EH (cell line): ENCODE results near the gene AMOTL1.

Experiments used
- DNase-seq: peaks from one replicate; pipeline ENCODE4 v3.0.0-alpha.2; 2015; ENCODE audit warnings: low read depth

AMOTL1 gene

GRCh38 chr11:94857337-94857736, 89.2 kb downstream of the AMOTL1 start:
- DNase-seq, result no peak

GRCh38 chr11:94858012-94858705, 90.0 kb downstream of the AMOTL1 start:
- no peak for DNase-seq

DNA sequence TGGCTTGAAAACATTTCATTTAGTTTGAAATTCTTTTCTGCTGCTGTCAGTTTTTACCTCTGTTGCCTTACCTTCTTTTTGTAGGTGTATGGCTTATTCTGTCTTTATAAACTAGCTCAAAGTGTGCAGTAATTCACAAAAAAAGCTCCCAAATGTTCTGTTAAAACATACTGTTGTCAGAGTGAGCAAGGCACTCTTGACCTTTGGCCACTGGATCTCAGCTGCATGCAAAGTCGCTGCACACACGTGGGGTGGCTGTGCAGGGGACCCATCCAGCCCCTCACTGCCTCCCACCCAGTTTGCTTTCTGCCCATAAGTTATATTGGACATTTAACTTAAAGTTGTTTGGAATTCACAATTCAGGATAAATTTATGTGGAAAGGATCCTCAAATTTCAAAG, 92.2 kb downstream of the AMOTL1 start:
- no peak for DNase-seq

DNA sequence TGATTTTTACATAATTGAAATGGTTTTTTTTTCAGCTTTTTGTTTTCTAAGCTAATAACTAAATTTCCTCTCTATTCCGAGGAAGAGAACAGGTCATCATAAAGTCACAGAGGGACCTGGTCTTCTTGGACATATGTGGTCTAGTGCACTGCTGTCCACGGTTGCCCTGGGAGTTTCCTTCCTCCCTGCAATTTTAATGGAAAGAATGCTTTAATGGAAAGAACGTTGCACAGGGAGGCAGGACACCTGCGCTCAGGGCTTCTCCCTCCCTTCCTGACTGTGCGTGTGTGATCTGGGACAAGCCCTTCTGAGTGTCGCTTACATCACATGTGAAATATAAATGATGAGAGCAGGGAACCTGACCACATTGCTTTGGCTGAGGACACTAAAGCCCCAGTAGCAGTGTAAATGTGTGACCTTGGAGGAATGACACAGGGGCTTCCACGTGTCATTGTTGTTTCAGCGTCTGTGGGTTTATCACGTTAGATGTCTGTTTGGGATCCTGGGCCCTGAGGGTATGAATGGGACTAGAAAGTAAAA, 93.2 kb downstream of the AMOTL1 start:
- DNase-seq, result no peak

GRCh38 chr11:94862926-94863880, 95.0 kb downstream of the AMOTL1 start:
- DNase-seq, result no peak

DNA sequence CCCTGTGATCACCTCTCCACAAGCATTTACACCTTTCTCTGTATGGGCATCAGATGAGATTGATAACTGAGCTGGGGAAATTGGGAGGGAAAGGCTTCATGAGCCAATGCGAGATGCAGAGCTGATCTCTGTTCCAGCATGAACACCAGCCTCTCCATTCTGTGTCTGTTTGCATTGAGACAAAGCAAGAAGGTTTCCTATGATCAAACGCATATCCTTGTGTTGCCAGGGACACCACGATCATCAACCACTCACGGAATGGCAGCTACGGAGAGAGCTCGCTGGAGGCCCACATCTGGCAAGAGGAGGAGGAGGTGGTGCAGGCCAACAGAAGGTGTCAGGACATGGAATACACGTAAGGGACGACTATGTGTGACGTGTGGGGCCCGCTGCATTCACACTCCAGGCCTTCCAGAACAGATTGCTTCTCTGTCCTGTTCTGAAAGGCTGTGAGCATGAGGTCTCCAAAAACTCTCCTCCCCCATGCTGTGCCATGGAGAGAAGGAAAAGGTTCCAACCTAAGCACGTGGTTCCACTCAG, 96.4 kb downstream of the AMOTL1 start:
- DNase-seq, result no peak

- no peak for DNase-seq
Measured at GRCh38 chr11:94866231-94866822, 98.2 kb downstream of the AMOTL1 start.

DNA sequence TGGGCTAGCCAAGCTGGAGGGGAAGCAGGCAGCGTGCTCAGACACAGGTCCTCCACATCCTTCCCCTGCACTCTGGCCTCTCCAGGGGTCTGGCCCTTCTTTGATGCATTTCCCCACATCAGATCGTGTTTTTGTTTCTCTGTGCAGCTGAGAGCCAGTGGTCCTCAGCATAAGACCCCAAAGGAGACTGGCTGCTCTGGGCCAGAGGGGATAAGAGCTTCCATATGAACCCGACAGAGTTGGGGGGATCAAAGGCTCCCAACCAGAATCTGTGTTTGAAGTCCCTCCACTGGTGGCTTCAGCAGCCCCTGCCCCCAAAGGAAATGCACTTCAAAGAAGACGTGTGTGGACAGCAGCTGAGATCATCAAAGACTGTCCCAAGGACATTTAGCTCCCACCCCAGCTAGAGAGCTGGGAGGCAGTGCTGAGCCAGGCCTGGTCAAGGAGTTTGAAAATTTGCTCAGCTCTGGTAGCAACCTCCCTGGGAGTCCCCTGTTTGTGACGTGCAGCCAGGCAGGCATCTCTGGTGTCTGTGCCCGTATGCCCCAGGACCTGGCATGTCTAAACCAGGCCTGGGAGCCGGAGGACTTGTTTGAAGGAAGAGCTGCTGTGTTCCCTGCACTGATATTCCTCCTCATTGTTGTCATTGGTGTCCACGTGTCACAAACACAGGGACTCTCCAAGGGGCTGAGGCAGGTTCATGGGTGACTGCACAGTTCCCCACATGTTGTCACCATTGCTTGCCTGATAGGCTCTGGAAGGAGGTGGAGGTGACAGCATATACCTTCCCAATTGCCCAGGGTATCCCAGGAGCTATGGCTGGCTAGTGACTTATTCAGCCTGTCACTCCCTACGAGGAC, 99.0 kb downstream of the AMOTL1 start:
- no peak for DNase-seq

GRCh38 chr11:94868468-94868867, 100.3 kb downstream of the AMOTL1 start:
- DNase-seq, result no peak

- no peak for DNase-seq
Measured at GRCh38 chr11:94869186-94869585, 101.0 kb downstream of the AMOTL1 start.

GRCh38 chr11:94870422-94870821, 102.3 kb downstream of the AMOTL1 start:
- DNase-seq, result no peak

DNA sequence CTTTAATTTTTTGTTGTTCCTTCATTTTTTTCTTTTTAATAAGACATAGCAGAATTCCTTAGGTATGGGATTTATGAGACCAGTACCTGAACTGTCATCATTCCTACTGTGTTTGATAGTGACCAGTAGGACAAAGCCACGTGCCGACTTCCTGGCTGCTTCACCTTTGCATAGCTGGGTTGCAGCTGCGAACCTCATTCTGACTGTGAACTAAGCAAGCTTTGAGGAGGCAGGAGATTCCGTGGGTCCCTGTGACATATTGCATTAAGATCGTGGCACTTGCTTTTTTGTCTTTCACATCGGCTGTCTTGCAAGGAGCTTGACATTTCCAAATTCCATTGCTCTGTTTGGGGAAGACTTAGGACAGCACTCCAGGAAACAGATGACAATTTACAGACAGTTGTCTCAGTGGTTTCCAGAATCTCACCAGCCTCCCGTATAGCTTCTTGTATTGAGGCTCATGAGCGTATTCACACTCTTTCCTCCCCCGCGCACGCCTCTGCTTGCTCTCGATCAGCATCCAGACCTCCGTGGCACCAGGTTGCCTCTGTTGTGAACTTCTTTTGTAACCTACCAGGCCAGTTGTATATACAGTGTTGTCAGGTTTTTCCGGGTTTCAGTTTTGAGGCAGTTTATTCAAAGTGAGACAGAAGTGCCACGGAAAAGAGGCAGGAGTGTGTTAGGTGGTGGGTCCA, 103.5 kb downstream of the AMOTL1 start:
- no peak for DNase-seq

- DNase-seq, result no peak
Measured at GRCh38 chr11:94873916-94874540, 105.9 kb downstream of the AMOTL1 start.

DNA sequence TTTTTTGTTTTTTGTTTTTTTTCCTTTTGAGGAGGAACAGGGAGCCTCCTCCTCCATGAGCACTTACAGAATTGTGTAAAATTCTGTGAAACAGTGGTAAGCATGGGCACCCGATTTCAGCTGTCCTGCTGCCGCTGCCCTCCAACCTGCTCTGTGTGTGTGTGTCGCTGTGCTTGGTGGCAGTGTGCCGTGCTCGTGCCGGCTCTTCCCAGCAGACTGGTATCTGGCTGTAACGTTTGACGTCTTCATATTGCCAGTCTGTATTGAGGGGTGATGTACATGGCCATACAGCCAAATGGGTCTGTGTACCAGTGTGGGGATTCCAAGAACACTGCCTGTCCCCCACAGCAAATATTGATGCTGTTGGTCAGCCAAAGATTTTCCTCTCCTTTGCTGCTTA, 108.1 kb downstream of the AMOTL1 start:
- DNase-seq, result no peak

GRCh38 chr11:94876645-94877442, 108.7 kb downstream of the AMOTL1 start:
- DNase-seq, result peak; percentile 97

DNA sequence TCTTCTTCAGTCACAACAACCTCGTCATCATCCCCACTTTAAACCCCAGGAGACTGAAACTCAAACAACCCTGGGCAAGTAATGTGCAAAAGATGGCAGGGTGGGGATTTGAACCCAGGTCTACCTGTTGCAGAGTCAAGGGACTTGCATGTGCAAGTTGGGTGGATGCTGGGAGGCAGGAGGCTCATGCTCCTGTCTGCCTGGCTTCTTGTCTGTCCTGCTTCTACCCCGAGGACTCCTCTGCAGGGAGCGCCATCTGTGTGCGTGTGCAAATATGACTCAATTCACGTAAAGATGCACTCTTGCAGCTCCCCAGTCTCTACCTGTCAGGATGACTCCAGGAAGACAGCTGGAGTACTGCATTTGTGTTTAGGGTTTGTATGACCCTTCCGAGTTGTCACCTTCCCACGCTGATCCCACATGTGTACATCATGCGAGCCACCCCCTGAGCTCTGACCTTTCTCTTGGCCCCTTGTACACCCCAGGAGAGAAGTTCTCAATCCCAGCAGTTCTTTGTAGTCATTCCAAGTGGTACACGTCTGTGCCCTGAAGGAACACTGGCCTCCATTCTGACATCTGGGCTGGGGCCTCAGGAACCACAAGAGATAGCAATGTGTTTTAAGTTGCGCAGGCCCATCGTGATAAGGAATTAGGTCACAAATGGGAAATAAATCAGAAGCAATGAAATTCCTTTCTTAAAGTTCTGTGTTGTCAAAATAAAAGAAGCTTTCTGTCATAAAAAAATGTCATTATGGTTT, 109.5 kb downstream of the AMOTL1 start:
- no peak for DNase-seq

DNA sequence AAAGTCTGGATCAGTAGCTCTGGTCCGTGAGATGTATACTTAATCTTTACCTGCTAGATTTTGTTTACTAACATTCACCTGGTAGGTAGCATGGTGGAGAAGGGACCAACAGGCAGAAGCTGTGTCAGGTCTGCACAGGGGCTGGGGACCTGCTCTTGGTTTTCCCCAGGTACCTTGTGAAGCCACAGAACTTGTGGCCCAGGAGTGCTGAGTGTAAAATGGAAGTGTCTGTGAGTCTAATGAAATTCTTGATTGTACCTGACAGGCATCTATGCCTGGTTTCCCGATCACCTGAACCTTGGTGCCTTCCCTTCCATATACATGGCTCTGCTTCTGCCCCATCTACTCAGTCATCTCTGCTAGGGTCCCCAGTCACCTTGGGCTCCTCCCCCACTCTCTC, 110.8 kb downstream of the AMOTL1 start:
- DNase-seq, result no peak

DNA sequence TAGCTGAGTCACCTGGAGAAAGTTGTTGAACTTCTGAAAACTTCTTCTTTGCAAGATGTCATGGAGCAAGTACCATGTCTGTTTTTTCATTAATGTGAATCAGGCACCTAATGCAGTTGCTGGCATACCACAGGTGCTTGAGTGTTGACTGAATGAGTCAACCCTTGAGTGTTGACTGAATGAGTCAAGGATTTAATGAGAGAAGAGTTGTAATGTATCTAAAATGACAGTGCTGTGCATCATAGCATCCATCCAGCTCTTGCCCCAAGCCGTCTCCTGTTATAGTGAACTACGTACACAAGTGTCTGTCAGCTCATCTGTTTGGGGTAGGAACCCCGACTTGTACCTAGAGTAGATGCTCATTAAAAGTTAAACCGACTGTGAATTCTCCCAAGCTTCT, 112.1 kb downstream of the AMOTL1 start:
- peak; percentile 58 for DNase-seq

GRCh38 chr11:94882931-94883330, 114.8 kb downstream of the AMOTL1 start:
- no peak for DNase-seq
